GM12874 (cell line): ENCODE measurements around the gene CDC42EP1.

Source experiments
- TF ChIP-seq, protein P1 (sequence below): IDR thresholded peaks from 2 replicates; pipeline ENCODE4 v1.5.1; 2011; ENCODE audit warnings: low read depth, mild to moderate bottlenecking, control low read depth, low read length, moderate library complexity; ENCODE audit not compliant: insufficient read depth

CDC42EP1 gene

DNA sequence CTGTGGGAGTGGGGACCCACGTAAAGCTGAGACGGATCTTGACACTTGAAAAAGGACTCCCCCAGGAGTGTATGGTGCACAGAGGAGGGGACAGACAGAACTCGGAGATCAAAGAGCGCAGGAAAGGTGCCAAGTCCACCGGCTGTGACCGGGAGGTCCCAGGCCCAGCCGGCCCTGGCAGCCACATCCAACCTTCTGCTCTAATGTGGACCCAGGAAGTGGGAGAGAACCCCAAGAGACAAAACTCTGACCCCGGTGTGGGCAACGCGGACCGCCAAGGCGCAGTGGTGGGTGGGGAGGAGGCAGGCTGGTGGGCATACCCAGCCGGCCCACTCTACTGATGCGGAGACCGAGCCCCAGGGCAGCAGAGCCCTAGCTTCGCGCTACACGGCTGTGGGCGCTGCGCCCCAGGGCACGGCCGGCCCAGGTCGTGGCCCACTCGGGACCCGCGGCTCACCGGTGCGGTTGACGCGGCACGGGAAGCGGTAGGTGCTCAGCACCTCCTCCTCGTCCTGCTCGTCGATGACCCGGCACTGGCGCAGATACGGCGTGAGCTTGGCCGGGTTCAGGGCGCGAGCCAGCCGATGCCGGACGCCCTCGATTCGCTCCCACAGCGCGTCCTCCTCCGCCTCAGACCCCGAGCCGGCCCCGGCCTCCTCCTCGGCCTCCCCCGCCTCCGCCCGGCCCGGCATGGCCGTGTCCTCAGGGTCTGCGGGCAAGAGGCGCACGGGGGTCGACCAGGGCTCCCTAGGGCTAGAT is 41.6 kb upstream of the CDC42EP1 start:
- TF ChIP-seq, protein P1, sequence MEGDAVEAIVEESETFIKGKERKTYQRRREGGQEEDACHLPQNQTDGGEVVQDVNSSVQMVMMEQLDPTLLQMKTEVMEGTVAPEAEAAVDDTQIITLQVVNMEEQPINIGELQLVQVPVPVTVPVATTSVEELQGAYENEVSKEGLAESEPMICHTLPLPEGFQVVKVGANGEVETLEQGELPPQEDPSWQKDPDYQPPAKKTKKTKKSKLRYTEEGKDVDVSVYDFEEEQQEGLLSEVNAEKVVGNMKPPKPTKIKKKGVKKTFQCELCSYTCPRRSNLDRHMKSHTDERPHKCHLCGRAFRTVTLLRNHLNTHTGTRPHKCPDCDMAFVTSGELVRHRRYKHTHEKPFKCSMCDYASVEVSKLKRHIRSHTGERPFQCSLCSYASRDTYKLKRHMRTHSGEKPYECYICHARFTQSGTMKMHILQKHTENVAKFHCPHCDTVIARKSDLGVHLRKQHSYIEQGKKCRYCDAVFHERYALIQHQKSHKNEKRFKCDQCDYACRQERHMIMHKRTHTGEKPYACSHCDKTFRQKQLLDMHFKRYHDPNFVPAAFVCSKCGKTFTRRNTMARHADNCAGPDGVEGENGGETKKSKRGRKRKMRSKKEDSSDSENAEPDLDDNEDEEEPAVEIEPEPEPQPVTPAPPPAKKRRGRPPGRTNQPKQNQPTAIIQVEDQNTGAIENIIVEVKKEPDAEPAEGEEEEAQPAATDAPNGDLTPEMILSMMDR = no peak

DNA sequence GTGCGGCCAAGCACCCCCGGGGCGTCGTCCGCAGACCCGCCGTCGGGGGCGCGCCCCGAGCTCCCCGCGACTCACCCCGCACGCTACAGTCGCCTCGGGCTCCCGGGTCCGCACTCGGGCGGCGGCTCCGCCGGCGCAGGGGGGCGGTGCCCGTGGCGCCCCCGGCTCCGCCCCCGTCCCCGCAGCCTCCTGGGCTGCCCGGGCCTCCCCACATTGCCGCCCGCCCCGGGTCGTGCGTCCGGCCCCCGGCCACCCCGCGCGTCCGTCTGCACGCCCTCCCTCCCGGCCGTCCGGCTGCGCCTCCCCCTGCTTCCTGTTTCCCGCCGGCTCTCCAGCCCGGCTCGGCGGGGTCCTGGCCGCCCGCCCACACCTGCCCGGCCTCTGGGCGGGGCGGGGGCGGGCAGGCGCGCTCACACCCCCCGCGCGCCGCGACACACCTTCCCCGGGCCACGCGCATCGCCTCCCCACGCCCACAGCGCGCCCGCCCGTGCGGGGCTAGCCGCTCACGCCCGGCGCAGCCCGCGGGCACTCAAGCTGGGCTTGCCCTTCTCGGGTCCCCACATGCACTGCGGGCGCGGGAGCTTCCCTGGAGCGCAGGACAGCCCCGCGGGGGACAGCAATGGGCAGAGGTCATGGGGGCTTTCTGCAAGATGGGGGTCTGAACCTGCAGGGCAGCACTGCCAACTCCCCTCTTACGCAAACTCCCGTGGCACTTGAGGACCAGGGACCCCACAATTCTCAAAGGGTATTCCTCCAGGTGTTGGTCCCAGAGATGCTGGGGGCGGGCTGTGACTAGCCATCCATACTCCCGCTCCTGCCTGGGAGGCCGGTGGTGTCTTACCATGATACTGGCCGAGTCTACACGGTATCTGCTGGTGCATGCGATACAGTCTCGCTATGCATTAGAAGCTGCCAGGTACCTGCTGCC is 40.7 kb upstream of the CDC42EP1 start, which contains the start of gene CARD10:
TSS of gene CARD10 (minus strand) at position 148 of the 928 bp plus-strand sequence. CDS start 215 bp downstream, outside the sequence.
- TF ChIP-seq, protein P1 = no peak

DNA sequence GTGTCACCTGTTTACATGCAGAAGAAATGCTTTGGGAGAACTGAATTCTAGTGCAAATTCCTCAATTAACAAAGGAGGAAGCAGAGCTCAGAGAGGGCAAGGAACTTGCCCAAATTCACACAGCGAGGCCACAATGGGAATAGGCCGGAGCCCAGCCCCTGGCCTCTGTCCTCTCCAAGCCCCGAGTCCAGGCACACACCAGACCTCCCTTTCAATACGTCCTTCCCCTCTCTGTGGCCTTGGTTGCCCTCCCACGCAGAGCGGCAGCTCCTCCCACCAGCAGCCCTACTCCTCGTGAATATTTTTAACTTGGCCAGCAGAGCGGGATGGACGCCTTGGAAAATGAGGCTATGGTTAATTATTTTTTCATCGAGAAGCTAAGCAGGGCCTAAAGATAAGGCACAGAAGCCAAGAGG is 39.5 kb upstream of the CDC42EP1 start:
- TF ChIP-seq, protein P1 = no peak

DNA sequence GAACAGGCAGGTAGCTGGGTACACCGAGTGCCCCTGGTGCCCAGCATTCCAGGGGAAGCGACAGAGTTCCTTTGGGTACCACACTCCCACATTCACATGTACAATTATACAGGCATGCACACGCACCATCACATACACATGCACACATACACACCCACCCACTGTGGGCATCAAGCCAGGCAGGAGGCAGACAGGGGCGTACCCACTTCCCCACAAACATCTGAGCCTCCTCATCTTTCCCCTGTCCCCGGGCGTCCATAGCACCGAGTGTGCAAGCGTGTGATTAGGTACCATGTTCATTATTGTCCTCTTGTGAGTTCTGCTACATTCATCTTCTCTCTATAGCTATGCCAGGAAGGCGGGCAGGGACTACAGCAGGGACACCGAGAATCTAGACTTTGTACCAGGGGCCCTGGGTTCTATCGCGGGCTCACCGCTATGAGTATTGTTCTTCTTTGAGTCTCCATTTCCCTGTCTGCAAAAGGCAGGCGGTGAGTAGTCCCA is 39.0 kb upstream of the CDC42EP1 start:
- TF ChIP-seq, protein P1 = no peak

DNA sequence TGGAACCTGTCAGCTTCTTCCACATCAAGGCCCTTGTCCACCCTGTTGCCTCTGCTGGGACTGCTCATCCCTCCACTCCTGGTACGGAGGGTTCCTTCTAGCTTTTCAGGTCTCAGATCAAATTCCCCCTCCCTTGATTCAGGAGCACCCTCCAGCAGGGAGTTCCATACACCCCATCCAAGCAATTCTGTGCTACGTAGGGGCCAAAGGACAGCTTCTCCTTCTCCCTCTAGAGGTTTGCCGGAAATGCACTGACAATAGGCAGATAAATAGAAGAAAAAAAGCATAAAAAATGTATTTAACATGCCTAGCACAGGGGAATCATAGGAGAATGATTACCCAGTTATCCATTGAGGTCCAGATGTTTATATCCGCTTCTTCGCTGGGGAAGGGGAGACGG is 37.8 kb upstream of the CDC42EP1 start:
- TF ChIP-seq, protein P1 = no peak

DNA sequence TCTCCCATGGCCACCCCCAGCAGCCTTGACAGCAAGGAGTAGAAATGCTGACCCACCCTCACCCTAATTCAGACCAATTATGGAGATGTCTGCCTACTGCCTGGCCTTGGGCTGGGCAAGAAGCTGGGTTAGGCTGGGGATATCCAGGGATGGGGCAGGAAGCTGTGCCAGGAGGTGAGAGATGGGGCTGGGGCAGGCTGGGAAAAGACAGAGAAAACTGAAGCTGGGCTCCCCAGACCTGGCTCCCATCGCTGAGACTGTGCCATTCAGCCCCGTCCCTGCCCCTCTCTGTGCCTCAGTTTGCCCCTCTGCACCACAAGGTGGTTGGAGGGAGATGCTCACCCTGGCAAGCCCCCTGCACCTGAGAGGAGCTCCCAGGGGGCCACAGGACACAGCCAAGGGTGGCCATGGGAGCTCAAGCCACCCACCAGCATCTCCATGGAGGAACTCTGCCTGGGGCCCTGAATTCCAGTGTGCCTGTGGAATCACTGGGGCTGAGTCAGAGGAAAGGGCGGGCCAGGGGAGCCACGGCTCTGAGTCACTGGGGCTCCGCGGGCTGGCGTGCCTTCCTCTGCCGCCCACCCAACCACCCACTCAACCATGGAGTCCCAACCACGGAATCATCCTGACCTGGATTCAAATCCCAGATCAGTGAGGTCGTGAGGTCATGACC is 35.1 kb upstream of the CDC42EP1 start:
- TF ChIP-seq, protein P1 = no peak
